HG03354 (cell line): ENCODE measurements around the gene SCFD2.
"Not testable (repeated sequence)": the region's sequence is repeated elsewhere in the genome, so short reads cannot be mapped to it uniquely, and the experiment has no call there.

Experiments used
- ATAC-seq: cut with Tn5 transposase; IDR thresholded peaks from one replicate; pipeline ENCODE4 v1.9.1; 2021; ENCODE audit warnings: mild to moderate bottlenecking; ENCODE audit not compliant: unreplicated experiment, poor library complexity, severe bottlenecking

Gene SCFD2

GRCh38 chr4:53273726-53274125 is 92.1 kb downstream of the SCFD2 start:
- ATAC-seq: no peak

- ATAC-seq: no peak
These were observed 98.8 kb downstream of the SCFD2 start for GRCh38 chr4:53267026-53267425.

GRCh38 chr4:53255986-53256385 is 109.9 kb downstream of the SCFD2 start:
- not testable (repeated sequence) for ATAC-seq

GRCh38 chr4:53240573-53240972 is 125.3 kb downstream of the SCFD2 start:
- ATAC-seq: no peak

DNA sequence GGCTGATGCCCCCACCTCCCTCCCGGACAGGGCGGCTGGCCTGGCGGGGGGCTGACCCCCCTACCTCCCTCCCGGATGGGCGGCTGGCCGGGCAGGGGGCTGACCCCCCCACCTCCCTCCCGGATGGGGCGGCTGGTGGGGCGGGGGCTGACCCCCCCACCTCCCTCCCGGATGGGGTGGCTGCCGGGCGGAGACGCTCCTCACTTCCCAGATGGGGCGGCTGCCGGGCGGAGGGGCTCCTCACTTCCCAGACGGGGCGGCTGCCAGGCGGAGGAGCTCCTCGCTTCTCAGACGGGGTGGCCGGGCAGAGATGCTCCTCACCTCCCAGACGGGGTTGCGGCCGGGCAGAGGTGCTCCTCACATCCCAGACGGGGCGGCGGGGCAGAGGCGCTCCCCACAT is 127.5 kb downstream of the SCFD2 start:
- not testable (repeated sequence) for ATAC-seq

GRCh38 chr4:53237811-53238210 is 128.1 kb downstream of the SCFD2 start:
- ATAC-seq: not testable (repeated sequence)

DNA sequence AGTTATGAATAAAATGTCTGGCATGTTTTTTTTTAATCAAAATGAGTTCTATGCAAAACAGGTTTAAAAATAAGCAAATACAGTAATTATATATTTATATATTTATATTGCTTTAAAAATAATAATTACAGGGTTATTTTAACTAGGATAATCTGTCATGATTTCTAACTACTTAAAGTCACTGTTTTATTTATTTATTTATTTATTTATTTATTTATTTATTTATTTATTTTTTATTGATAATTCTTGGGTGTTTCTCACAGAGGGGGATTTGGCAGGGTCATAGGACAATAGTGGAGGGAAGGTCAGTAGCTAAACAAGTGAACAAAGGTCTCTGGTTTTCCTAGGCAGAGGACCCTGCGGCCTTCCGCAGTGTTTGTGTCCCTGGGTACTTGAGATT is 129.2 kb downstream of the SCFD2 start:
- ATAC-seq: not testable (repeated sequence)

- ATAC-seq: no peak
These were observed 130.3 kb downstream of the SCFD2 start for GRCh38 chr4:53235547-53235946.

GRCh38 chr4:53234669-53235068 is 131.2 kb downstream of the SCFD2 start:
- no peak for ATAC-seq

GRCh38 chr4:53234111-53234510 is 131.8 kb downstream of the SCFD2 start:
- ATAC-seq: no peak

DNA sequence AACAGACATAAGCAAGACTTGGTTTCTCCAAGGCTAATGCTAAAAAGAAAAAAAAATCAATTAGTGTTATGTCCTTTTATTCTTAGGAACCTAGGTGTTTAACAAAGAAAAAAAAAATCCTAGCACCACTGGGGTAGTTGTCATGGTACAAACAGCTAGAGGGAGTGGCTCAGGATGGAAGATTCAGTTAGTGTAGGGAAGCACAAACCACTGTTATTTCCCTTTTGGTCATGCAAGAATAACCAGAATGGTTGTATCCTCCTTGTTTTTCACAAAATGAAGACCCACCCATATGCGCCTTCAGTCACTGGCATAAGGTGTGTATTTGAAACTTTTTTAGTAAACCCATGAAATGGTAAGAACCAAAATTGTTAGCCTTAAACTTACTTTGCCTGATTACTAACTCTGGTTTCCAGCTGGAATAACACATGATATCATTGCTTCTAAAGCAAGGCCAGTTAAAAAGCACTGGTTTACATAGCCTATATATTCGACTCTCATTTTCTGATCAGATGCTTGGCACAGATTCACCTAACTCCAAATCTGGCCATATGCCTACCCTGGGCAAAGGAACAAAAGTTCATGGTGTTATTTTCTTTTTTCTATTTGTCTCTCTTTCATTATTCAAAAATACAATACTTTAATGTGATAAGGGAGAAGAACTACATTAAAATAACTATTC is 132.6 kb downstream of the SCFD2 start:
- no peak for ATAC-seq

DNA sequence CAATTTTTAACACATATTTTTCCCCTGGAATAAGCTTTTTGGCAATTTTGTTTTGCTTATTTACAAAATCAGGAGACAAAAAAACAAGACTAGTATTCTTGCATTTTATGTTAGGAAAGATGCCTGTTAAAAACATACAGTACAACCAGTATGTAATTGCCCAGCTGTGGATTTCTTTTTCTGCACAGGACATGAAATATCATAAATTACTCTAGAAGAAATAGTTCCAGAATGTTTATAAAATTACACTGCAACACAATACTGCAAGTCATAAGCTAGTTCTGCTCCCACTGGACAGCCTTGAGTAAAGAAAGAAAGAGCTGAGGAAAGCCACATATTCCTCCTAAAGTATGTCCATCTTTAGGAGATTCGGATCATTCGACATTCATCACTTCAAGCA is 133.5 kb downstream of the SCFD2 start:
- no peak for ATAC-seq

DNA sequence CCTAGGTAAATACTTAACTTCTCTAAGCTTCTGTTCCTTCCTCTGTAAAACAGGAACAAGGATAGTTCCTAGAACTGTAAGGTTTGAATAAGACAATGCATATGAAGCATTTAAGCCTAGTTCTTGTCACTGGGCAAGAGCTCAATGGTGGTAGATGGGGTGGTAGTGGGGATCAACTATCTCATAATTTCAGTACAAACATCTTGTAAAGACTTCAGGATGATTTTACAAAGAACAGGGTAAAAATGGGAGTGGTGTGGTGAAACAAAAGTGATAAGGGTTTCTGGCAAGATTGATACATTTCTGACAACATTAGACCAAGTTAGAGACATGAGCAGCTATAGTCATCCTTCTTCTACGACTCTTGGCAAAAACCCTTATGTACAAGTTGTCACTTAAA is 137.8 kb downstream of the SCFD2 start:
- ATAC-seq: no peak

DNA sequence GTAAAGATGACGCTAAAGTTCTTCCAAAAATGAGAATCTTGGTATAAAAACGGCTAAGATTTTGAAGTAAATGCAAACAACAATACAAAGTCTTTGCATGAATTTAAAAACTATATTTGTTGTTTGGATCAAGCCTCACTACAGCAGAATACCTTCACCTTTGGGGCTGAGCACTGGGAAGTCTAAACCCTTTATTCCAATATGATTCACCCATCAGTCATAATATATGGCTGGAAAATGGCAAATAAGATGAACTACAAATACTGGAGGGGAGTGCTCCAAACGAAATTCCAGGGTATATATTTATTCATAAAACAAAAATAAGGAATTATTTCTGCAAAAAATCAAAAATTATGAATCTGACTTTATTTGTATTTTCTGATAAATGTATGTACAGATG is 138.4 kb downstream of the SCFD2 start:
- no peak for ATAC-seq

DNA sequence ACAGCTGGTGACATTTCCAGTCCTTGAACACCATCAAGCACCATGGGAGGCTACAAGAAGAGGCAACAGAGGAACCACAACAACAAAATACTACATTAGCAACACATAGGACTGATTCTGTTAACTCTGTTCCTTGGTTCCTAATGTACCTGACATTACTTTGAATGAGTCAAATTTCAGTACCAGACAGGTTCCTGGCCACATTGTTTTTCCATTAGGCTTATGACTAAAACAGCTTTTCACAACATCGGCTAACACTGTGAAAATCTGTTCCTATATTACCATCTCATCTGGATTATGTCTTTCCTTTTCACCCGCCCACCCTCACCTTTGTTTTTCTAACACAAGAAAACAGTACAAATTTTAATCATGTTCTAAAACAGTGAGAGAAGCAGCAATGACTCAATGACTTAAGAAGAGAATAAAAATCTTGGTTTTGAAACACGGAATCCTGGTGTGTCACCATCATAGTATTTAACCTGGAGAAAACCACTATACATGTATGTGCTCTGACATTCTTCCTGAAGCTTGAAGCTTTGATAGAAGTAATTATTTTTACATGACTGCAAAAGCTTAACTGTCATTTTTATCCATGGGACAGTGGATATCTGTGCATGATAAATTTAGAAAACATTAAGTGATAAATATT is 143.9 kb downstream of the SCFD2 start:
- ATAC-seq: no peak

- not testable (repeated sequence) for ATAC-seq
These were observed 146.7 kb downstream of the SCFD2 start for GRCh38 chr4:53219148-53219547.

- ATAC-seq: no peak
These were observed 157.1 kb downstream of the SCFD2 start for GRCh38 chr4:53208753-53209152.

DNA sequence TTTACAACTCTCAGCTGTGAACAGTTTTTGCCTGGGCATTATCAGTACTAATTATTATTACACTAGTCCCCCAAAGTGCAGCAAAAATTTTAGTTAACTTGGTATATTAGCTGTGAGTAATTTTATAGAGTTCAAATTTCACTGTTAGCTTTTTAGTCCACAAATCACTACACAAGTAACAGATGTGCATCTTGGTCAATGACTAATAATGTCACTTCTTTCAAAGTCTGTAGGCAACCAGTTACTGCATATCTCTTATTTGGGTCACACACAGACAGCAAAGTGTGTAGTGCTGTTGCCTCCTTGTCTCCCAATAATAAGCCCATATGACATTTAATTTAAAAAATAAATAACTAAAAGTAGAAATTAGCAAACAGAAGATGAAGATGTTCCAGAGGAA is 159.9 kb downstream of the SCFD2 start:
- no peak for ATAC-seq

DNA sequence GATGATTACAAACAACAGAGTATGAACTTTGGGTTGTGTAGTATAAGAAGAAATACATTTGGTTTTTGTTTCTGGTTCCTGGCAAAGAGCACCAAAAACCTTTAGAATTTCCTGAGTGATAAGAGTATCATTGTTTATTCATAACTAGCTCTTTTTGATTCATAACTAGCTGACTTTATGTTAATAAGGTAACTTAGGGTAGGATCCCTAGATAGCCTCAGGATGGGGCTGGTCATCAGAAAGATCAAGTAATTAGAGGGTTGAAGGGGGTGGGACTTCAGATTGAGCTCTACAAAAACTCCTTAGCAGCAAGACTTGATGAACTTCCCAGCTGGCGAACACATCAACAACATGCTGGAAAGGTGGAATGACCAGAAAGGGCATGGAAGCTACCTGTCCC is 166.5 kb downstream of the SCFD2 start:
- ATAC-seq: no peak

DNA sequence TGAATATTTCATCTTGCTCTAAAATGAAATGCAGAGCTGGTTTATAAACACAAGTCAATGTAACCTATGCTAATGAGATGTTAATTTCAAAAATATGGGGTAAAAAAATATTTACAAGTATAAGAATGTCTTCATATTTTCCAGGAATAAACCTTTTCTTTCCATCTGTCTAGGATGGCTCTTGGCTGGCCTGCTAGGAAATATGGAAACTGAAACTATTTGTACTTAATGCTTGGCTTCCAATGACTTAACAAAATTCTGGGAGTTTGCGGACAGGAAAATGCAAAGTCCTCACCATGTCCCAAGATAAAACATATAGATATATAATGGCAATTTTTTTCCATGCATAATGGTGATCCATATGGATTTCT is 168.1 kb downstream of the SCFD2 start:
- ATAC-seq: no peak

DNA sequence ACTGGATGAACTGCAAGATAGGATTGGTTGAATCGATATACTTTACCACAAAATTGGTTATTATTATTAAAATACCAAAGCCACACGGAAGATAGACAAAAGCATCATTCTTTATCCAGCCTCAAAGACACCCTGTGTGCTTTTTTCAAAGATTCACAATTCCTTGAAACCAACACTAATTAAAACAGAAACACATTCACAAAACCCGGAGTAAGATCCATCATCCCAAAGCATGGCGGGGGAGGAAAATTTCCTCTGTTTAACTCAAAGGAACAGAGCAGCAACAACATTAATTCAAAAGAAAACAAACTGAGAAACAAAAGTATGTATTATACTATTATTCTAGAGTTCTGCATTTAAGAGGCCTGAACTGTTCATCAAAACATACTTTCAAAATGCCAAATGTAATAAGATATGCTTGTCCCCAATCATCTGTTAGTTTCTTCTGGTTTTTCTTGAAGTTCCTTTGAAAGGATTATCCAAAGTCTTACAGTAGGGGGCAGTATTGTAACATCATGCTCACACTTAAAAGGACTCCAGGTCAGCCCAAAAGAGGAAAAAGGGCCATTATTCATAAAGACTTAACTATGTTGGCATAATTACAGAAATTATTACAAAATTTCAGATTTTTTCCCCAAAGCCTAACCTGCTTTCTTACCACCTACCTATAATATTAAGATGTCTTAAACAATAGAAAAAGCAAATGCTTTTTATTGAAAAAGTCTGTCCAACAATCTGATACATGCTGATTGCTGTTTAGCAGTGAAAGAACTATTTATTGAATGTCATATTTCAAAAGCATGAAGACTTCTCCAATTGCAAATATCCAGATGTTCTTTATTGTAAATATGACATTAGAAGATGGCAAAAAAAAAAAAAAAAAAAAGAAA is 168.7 kb downstream of the SCFD2 start:
- ATAC-seq: peak; percentile 70
